H1 (cell line): ENCODE data around the gene CACNA1G. TPM values are rescaled to one million over a fixed set of nuclear protein-coding genes. Genes with fewer than 3 reads are reported as not detected.

Source experiments
- CTCF ChIA-PET: fragments of 300-600 bp; sonication (Branson Sonifier 250); formaldehyde crosslinking; loops from one replicate; lab custom pipeline; 2021; ENCODE audit not compliant: partially characterized antibody; lab: Charles Lee
- POLR2A ChIA-PET: fragments of 300-600 bp; sonication (Branson Sonifier 250); formaldehyde crosslinking; loops from one replicate; lab custom pipeline; 2021; ENCODE audit warnings: inconsistent platforms; ENCODE audit not compliant: partially characterized antibody; lab: Charles Lee
- DNase-seq, 2 experiments: peaks; one replicate each; pipeline versions ENCODE4 v3.0.0 to v3.0.0-alpha.2; 2010 to 2022; ENCODE audit warnings: low spot score in 2 of 2, low read depth in 1 of 2, mixed read lengths in 1 of 2
- FAIRE-seq: peaks from 2 replicates; lab custom pipeline; 2011; peaks lifted over from hg19 to GRCh38; lab: Jason Lieb, UNC
- H2AFZ ChIP-seq: 2 replicates; pipeline ENCODE4 v1.8.1; 2012; ENCODE audit warnings: low read length, inconsistent platforms
- H2AK5ac ChIP-seq: 2 replicates; pipeline ENCODE4 v1.6.1; 2013; ENCODE audit warnings: low read depth, low read length
- H2BK120ac ChIP-seq: replicated peaks from 2 replicates; pipeline ENCODE3; 2013; ENCODE audit warnings: low read depth, low read length, inconsistent platforms
- H2BK12ac ChIP-seq: 2 replicates; pipeline ENCODE4 v1.6.1; 2013; ENCODE audit warnings: low read depth, low read length
- H2BK15ac ChIP-seq: 2 replicates; pipeline ENCODE4 v1.6.1; 2013; ENCODE audit warnings: low read length
- H2BK20ac ChIP-seq: 2 replicates; pipeline ENCODE4 v1.6.1; 2013; ENCODE audit warnings: low read length
- H2BK5ac ChIP-seq: 2 replicates; pipeline ENCODE4 v1.6.1; 2013; ENCODE audit warnings: low read depth, low read length
- H3K14ac ChIP-seq: 2 replicates; pipeline ENCODE4 v1.6.1; 2013; ENCODE audit warnings: inconsistent platforms; ENCODE audit not compliant: insufficient read length
- H3K18ac ChIP-seq: 2 replicates; pipeline ENCODE4 v1.6.1; 2013; ENCODE audit warnings: low read length; ENCODE audit errors: extremely low read depth
- H3K23ac ChIP-seq: 2 replicates; pipeline ENCODE4 v1.6.1; 2013; ENCODE audit warnings: inconsistent platforms; ENCODE audit not compliant: insufficient read length
- H3K23me2 ChIP-seq: 2 replicates; pipeline ENCODE4 v1.6.1; 2013; ENCODE audit warnings: low read depth, low read length
- H3K27ac ChIP-seq: 2 replicates; pipeline ENCODE4 v1.6.1; 2011; ENCODE audit warnings: low read depth, low read length, inconsistent platforms
- H3K27me3 ChIP-seq, 4 experiments: replicated peaks in 1 of 4; 1 replicate in 1 of 4; 2 replicates in 3 of 4; pipeline versions ENCODE4 v1.6.1 to v1.8.1; 2011 to 2013; ENCODE audit warnings: low read length in 3 of 4, mild to moderate bottlenecking in 3 of 4, inconsistent platforms in 2 of 4, mixed read lengths in 2 of 4, moderate library complexity in 1 of 4; ENCODE audit not compliant: control insufficient read depth in 3 of 4, insufficient read depth in 3 of 4; ENCODE audit errors: extremely low read depth in 1 of 4
- H3K36me3 ChIP-seq, 4 experiments: 2 replicates each; pipeline versions ENCODE4 v1.6.1 to v1.8.1; 2011 to 2013; ENCODE audit warnings: mild to moderate bottlenecking in 4 of 4, low read length in 3 of 4, moderate library complexity in 2 of 4, control low read depth in 1 of 4, inconsistent platforms in 1 of 4; ENCODE audit not compliant: insufficient read depth in 4 of 4, control insufficient read depth in 2 of 4
- H3K4ac ChIP-seq: replicated peaks from 2 replicates; pipeline ENCODE3; 2013; ENCODE audit warnings: low read length, low read depth, mixed read lengths, inconsistent platforms; ENCODE audit not compliant: insufficient read length
- H3K4me1 ChIP-seq, 4 experiments: replicated peaks in 1 of 4; 1 replicate in 1 of 4; 2 replicates in 3 of 4; pipeline versions ENCODE4 v1.6.1 to v1.8.1; 2011 to 2013; ENCODE audit warnings: low read length in 3 of 4, inconsistent platforms in 2 of 4, mixed read lengths in 1 of 4; ENCODE audit not compliant: insufficient read depth in 4 of 4, control insufficient read depth in 3 of 4
- H3K4me2 ChIP-seq, 2 experiments: 2 replicates each; pipeline versions ENCODE4 v1.6.1 to v1.8.1; 2011 to 2013; ENCODE audit warnings: low read depth in 2 of 2, low read length in 2 of 2, control low read depth in 1 of 2, inconsistent platforms in 1 of 2, mild to moderate bottlenecking in 1 of 2; ENCODE audit not compliant: insufficient read depth in 1 of 2
- H3K4me3 ChIP-seq, 4 experiments: fragments of 200-600, 300-600 bp in 1 of 4; sonication (generic), shearing (Covaris generic), sonication (Bioruptor Twin) in 1 of 4; 2 replicates each; pipeline versions ENCODE4 v1.5.1 to v1.8.1; 2011 to 2016; ENCODE audit warnings: low read length in 4 of 4, low read depth in 3 of 4, control low read depth in 2 of 4, inconsistent platforms in 2 of 4, mild to moderate bottlenecking in 2 of 4, mixed read lengths in 1 of 4, moderate library complexity in 1 of 4; ENCODE audit not compliant: insufficient read depth in 2 of 4; ENCODE audit errors: extremely low read depth in 1 of 4
- H3K56ac ChIP-seq: replicated peaks from 2 replicates; pipeline ENCODE3; 2013; ENCODE audit warnings: low read depth, mild to moderate bottlenecking, mixed read lengths, low read length, inconsistent platforms; ENCODE audit not compliant: insufficient read length
- H3K79me1 ChIP-seq: 2 replicates; pipeline ENCODE4 v1.6.1; 2013; ENCODE audit warnings: low read depth, low read length, control low read depth
- H3K79me2 ChIP-seq, 2 experiments: 2 replicates each; pipeline versions ENCODE4 v1.6.1 to v1.8.1; 2012 to 2013; ENCODE audit warnings: low read length in 2 of 2, mild to moderate bottlenecking in 2 of 2, inconsistent platforms in 1 of 2; ENCODE audit not compliant: insufficient read depth in 2 of 2, control insufficient read depth in 1 of 2
- H3K9ac ChIP-seq, 4 experiments: replicated peaks in 1 of 4; 1 replicate in 1 of 4; 2 replicates in 3 of 4; pipeline versions ENCODE4 v1.6.1 to v1.8.1; 2011 to 2013; ENCODE audit warnings: low read depth in 3 of 4, low read length in 3 of 4, control low read depth in 2 of 4, mild to moderate bottlenecking in 2 of 4, moderate library complexity in 2 of 4, inconsistent platforms in 1 of 4; ENCODE audit errors: extremely low read depth in 1 of 4
- H3K9me3 ChIP-seq, 2 experiments: 2 replicates each; pipeline versions ENCODE4 v1.6.1 to v1.8.1; 2012 to 2013; ENCODE audit warnings: mild to moderate bottlenecking in 2 of 2, moderate library complexity in 2 of 2, control low read depth in 1 of 2, inconsistent platforms in 1 of 2, low read depth in 1 of 2, low read length in 1 of 2, mixed read lengths in 1 of 2; ENCODE audit not compliant: insufficient read depth in 2 of 2
- H4K20me1 ChIP-seq, 2 experiments: replicated peaks in 1 of 2; 2 replicates each; pipeline versions ENCODE3 to v1.8.1; 2011 to 2013; ENCODE audit warnings: inconsistent platforms in 2 of 2, low read length in 2 of 2, mild to moderate bottlenecking in 1 of 2; ENCODE audit not compliant: insufficient read depth in 2 of 2, control insufficient read depth in 1 of 2
- H4K5ac ChIP-seq: 2 replicates; pipeline ENCODE4 v1.6.1; 2013; ENCODE audit warnings: low read length, low read depth, mixed read lengths, inconsistent platforms; ENCODE audit not compliant: insufficient read length
- H4K8ac ChIP-seq: 2 replicates; pipeline ENCODE4 v1.8.0; 2013; ENCODE audit warnings: mild to moderate bottlenecking, moderate library complexity, low read length, inconsistent platforms; ENCODE audit not compliant: insufficient read depth; ENCODE audit errors: extremely low read depth
- H4K91ac ChIP-seq: replicated peaks from 2 replicates; pipeline ENCODE3; 2013; ENCODE audit warnings: low read length, mixed read lengths, inconsistent platforms; ENCODE audit not compliant: insufficient read length
- CTCF ChIP-seq, 3 experiments: IDR thresholded peaks; 1 replicate in 2 of 3; 2 replicates in 1 of 3; pipeline versions ENCODE4 v1.5.1 to v1.6.1; 2011; ENCODE audit warnings: low read length in 3 of 3, mild to moderate bottlenecking in 3 of 3, inconsistent platforms in 2 of 3, low read depth in 1 of 3, moderate library complexity in 1 of 3; ENCODE audit not compliant: insufficient read depth in 1 of 3; ENCODE audit errors: control extremely low read depth in 1 of 3
- GABPA ChIP-seq: IDR thresholded peaks from 2 replicates; pipeline ENCODE4 v1.6.1; 2011; ENCODE audit warnings: mild to moderate bottlenecking, low read length, moderate library complexity, borderline replicate concordance; ENCODE audit not compliant: insufficient read depth
- MAFK ChIP-seq: IDR thresholded peaks from 2 replicates; pipeline ENCODE4 v1.6.1; 2012; ENCODE audit warnings: low read depth, mild to moderate bottlenecking, improper control_type of control experiment, low read length
- POLR2AphosphoS5 ChIP-seq: IDR thresholded peaks from 2 replicates; pipeline ENCODE4 v1.6.1; 2011; ENCODE audit warnings: low read depth, low read length
- SIX5 ChIP-seq: IDR thresholded peaks from 2 replicates; pipeline ENCODE4 v1.6.1; 2011; ENCODE audit warnings: mild to moderate bottlenecking, low read depth, low read length
- WGBS, 2 experiments: shearing (Covaris generic) in 1 of 2; methylation state at CpG; one replicate each; pipeline versions ENCODE4 v1.1.6 to v1.1.7; 2013 to 2015; ENCODE audit warnings: low lambda C conversion rate in 2 of 2, mixed read lengths in 2 of 2, inconsistent platforms in 1 of 2, low coverage in 1 of 2, missing lambda C conversion rate in 1 of 2; ENCODE audit not compliant: insufficient replicate concordance in 2 of 2, insufficient coverage in 1 of 2, insufficient read length in 1 of 2; ENCODE audit errors: extremely low coverage in 1 of 2, missing lambda C conversion rate in 1 of 2; 5-methylcytosine and 5-hydroxymethylcytosine counted together
- polyA plus RNA-seq, 7 experiments: library from polyadenylated mRNA; depleted of rRNA in 3 of 7; stranded (reverse) in 5 of 7; unstranded in 2 of 7; fragments of >200 nt in 5 of 7; fragments of 200-250 nt in 2 of 7; gene quantifications; 1 replicate in 5 of 7; 2 replicates in 1 of 7; 4 replicates in 1 of 7; pipeline versions ENCODE4 v1.2.1 to v1.2.3, GENCODE V29; 2011 to 2013; ENCODE audit warnings: missing spikeins in 2 of 7, mixed read lengths in 2 of 7
- total RNA-seq: library from RNA; stranded (reverse); fragmentation: NEBNext Ultra II Directional; extraction: Animal tissue kit (Norgen Biotek cat#: 25700); gene quantifications from 2 replicates; pipeline ENCODE4 v1.2.1, GENCODE V29; 2021

Gene CACNA1G
- total and polyA plus RNA-seq, 2 of the 8 experiments (the other 6 are each of a cell fraction or from before 2014, with no cell fraction given): 2.9 to 4.9 TPM

DNA sequence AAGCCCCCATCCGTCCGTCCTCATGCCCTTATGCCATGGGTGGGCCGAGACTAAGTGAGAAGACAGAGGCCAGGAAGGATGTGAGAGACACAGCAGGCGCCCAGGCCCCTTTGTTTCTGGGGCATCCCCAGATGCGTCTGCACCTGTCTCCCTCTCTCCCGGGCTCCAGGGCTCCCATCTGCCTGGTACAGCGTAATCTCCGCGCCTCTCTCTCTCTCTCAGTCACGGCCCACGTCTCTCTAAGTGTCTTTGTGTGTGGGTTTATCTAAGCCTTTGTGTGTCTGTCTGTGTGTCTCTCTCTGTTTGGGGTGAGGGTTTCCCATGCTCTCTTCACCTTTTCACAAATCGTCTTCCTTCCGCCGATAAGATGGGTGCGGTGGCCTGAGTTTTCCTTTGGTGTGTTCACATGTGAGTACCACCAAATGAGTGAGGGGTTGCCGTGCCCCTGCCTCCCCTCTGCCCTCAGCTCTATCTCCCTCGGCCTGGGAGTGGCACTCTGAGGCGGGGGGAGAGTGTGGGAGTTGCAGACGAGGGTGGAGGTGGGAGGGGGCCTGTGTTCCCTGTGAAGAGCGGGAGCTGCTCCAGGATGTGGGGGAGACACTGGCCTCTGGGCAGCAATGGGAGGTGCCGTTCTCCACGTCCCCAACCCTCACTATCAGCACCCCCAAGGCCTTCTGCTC is 48.3 kb downstream of the CACNA1G start:
- H2BK5ac ChIP-seq: no peak overlapping the region
- no peak overlapping the region for H2AFZ ChIP-seq
- no peak overlapping the region for H3K4me3 ChIP-seq
- H3K9me3 ChIP-seq: no peaks in the 10 kb centered on the region
- H2BK120ac ChIP-seq: no peak overlapping the region
- peaks cover 0 to 8% (median 3%) of the 10 kb centered on the region in 4 experiments; a peak in 3 of 7 replicates for H3K4me1 ChIP-seq
- no peak overlapping the region for H3K56ac ChIP-seq
- H3K23me2 ChIP-seq: no peaks in the 10 kb centered on the region
- H3K14ac ChIP-seq: no peak overlapping the region
- H2BK20ac ChIP-seq: no peak overlapping the region
- no peak overlapping the region for H4K8ac ChIP-seq
- TF ChIP-seq POLR2AphosphoS5: no peak
- no peak for TF ChIP-seq SIX5
- TF ChIP-seq CTCF (IDR thresholded peaks at IDR 0.05; ENCODE audit: control extremely low read depth in 1 of 3, insufficient read depth in 1 of 3, low read depth in 1 of 3, low read length in 3 of 3): no peak
- TF ChIP-seq GABPA: no peak
- TF ChIP-seq MAFK: no peak
- H3K18ac ChIP-seq: no peak overlapping the region; the same call in none of the 2 replicates
- no peak overlapping the region for H3K9ac ChIP-seq
- no peak overlapping the region for H2BK12ac ChIP-seq
- H3K79me1 ChIP-seq: no peaks in the 10 kb centered on the region
- FAIRE-seq (no peak), DNase-seq (no peak)
- H3K27ac ChIP-seq: no peak overlapping the region
- H3K27me3 ChIP-seq: no peaks in the 10 kb centered on the region
- no peak overlapping the region for H2AK5ac ChIP-seq
- H4K5ac ChIP-seq: no peak overlapping the region
- ChIA-PET CTCF (interaction anchor here (2.2 to 19.7 kb wide), 4 partner anchors 12 to 59 kb away, joined by 7 to 300 read pairs (median 36); partner anchors contain the start of gene ABCC3), POLR2A (no interaction called here)
- H4K20me1 ChIP-seq: peaks cover 0 to 2% of the 10 kb centered on the region in 2 experiments
- no peak overlapping the region for H3K4ac ChIP-seq
- H3K4me2 ChIP-seq: no peak overlapping the region
- 65% methylated on average over 22 of the region's 22 CpGs; no CpG with 5 or more reads in 1 of the 2 experiments for WGBS, 2 experiments
- H4K91ac ChIP-seq: no peak overlapping the region
- H2BK15ac ChIP-seq: no peak overlapping the region
- no peaks in the 10 kb centered on the region for H3K36me3 ChIP-seq
- no peaks in the 10 kb centered on the region for H3K79me2 ChIP-seq
- H3K23ac ChIP-seq: no peak overlapping the region
